Upper lobe of left lung (tissue), 6 donors: ENCODE results near the gene ANGPT4. TPM values are rescaled to one million over a fixed set of nuclear protein-coding genes. Genes with fewer than 3 reads are reported as not detected.

Experiments used
- ATAC-seq, 2 donors: fragments of 200-7000 bp; cut with Tn5 transposase; one replicate each; pipeline ENCODE4 v1.9.1; 2022; ENCODE audit warnings: mild to moderate bottlenecking in 2 of 2, moderate library complexity in 2 of 2; ENCODE audit not compliant: low FRiP score in 2 of 2
- DNase-seq, 2 donors: peaks; one replicate each; pipeline ENCODE4 v3.0.0-alpha.2; 2019 to 2020
- H3K27ac ChIP-seq, 4 donors: fragments of 200-600 bp; sonication (generic); one replicate each; pipeline ENCODE4 v1.5.1; 2016 to 2019
- H3K27me3 ChIP-seq, 4 donors: fragments of 200-600 bp; sonication (generic); one replicate each; pipeline ENCODE4 v1.5.1; 2017 to 2019
- H3K36me3 ChIP-seq, 4 donors: fragments of 200-600 bp; sonication (generic); one replicate each; pipeline ENCODE4 v1.5.1; 2016 to 2019
- H3K4me1 ChIP-seq, 4 donors: fragments of 200-600 bp; sonication (generic); one replicate each; pipeline ENCODE4 v1.5.1; 2018 to 2019
- H3K4me3 ChIP-seq, 4 donors: fragments of 200-600 bp; sonication (generic); one replicate each; pipeline ENCODE4 v1.5.1; 2017 to 2019; ENCODE audit warnings: mild to moderate bottlenecking in 2 of 4, moderate library complexity in 1 of 4
- H3K9me3 ChIP-seq, 4 donors: fragments of 200-600 bp; sonication (generic); one replicate each; pipeline ENCODE4 v1.5.1; 2018 to 2019
- CTCF ChIP-seq, 6 experiments: fragments of 450-650 bp in 4 of 6; fragments of 200-600 bp in 2 of 6; sonication (generic) in 2 of 6; IDR thresholded peaks; one replicate each; pipeline ENCODE4 v1.5.1; 2016 to 2019; ENCODE audit warnings: antibody characterized with exemption in 6 of 6
- EP300 ChIP-seq, 4 donors: sonication (generic); formaldehyde crosslinking; IDR thresholded peaks; one replicate each; pipeline ENCODE4 v1.5.1; 2017; ENCODE audit warnings: antibody characterized with exemption in 4 of 4, control low read depth in 2 of 4
- POLR2A ChIP-seq, 4 donors: fragments of 450-650 bp; IDR thresholded peaks; one replicate each; pipeline ENCODE4 v1.5.1; 2016 to 2017; ENCODE audit warnings: antibody characterized with exemption in 4 of 4, mild to moderate bottlenecking in 2 of 4
- POLR2AphosphoS5 ChIP-seq, 2 donors: sonication (generic); formaldehyde crosslinking; IDR thresholded peaks; one replicate each; pipeline ENCODE4 v1.5.1; 2017; ENCODE audit warnings: antibody characterized with exemption in 2 of 2
- WGBS, 2 donors: methylation state at CpG; one replicate each; pipeline ENCODE4 v1.1.5; 2017 to 2018; 5-methylcytosine and 5-hydroxymethylcytosine counted together
- total RNA-seq, 6 donors: library from RNA; depleted of rRNA in 4 of 6; stranded (reverse); fragments of >200 nt in 4 of 6; gene quantifications; one replicate each; pipeline versions ENCODE4 v1.1.0 to v1.2.1, GENCODE V29; 2016 to 2021
- donor health status: DM: no; HTN: no; CAD: no; lungs with moderate emphysema.
- donor health status: DM: no; HTN: yes; CAD: no; lungs with severe emphysema.

ANGPT4 gene
- total RNA-seq, 6 donors from 2014 or later, result 0.39 to 3.0 (median 1.4) TPM

- no peaks in the 10 kb centered on the region for H3K9me3 ChIP-seq
- 98 to 100% methylated on average over 2 to 4 of the region's 5 CpGs for WGBS, 2 donors
- no peak for TF ChIP-seq EP300 (IDR thresholded peaks at IDR 0.05)
- TF ChIP-seq CTCF (IDR thresholded peaks at IDR 0.05), result no peak
- TF ChIP-seq POLR2AphosphoS5 (IDR thresholded peaks at IDR 0.05), result no peak
- no peak for TF ChIP-seq POLR2A (IDR thresholded peaks at IDR 0.05)
- H3K4me1 ChIP-seq, result peaks cover 33 to 48% (median 39%) of the 10 kb centered on the region in 4 donors
- no peaks in the 10 kb centered on the region for H3K27me3 ChIP-seq
- DNase-seq, result peak in 1 of 2 donors; percentile 43
- no peak overlapping the region for H3K4me3 ChIP-seq
- no peak overlapping the region for H3K27ac ChIP-seq
- H3K36me3 ChIP-seq, result peaks cover 0 to 9% (median 3%) of the 10 kb centered on the region in 4 donors
- no peak for ATAC-seq
Observed at GRCh38 chr20:848193-848592, 67.9 kb downstream of the ANGPT4 start.

- Histone ChIP-seq H3K4me1 (peaks cover 33 to 54% (median 44%) of the 10 kb centered on the region in 4 donors), H3K9me3 (no peaks in the 10 kb centered on the region), H3K36me3 (peaks cover 0 to 9% (median 3%) of the 10 kb centered on the region in 4 donors), H3K4me3 (peak overlapping the region in 1 of 4 donors; percentile 49), H3K27ac (peak overlapping the region in 2 of 4 donors; percentile 31 to 74), H3K27me3 (no peaks in the 10 kb centered on the region)
- DNase-seq, result peak; percentile 26 to 61
- 45 to 63% methylated on average over 6 to 7 of the region's 7 CpGs for WGBS, 2 donors
- TF ChIP-seq POLR2AphosphoS5 (IDR thresholded peaks at IDR 0.05) (no peak), CTCF (IDR thresholded peaks at IDR 0.05) (no peak), POLR2A (IDR thresholded peaks at IDR 0.05) (no peak), EP300 (IDR thresholded peaks at IDR 0.05) (no peak)
- ATAC-seq, result no peak
Observed at GRCh38 chr20:846894-847278, 69.2 kb downstream of the ANGPT4 start.

GRCh38 chr20:845941-846893 is 69.9 kb downstream of the ANGPT4 start:
- 52 to 63% methylated on average over 11 of the region's 11 CpGs for WGBS, 2 donors
- DNase-seq (no peak), ATAC-seq (peak in 1 of 2 donors; percentile 41)
- Histone ChIP-seq H3K9me3 (no peaks in the 10 kb centered on the region), H3K27ac (peak overlapping the region in 2 of 4 donors; percentile 31 to 74), H3K27me3 (no peaks in the 10 kb centered on the region), H3K4me1 (peaks cover 33 to 60% (median 49%) of the 10 kb centered on the region in 4 donors), H3K4me3 (peak overlapping the region in 1 of 4 donors; percentile 49), H3K36me3 (peaks cover 0 to 9% (median 3%) of the 10 kb centered on the region in 4 donors)
- TF ChIP-seq CTCF (IDR thresholded peaks at IDR 0.05) (no peak), EP300 (IDR thresholded peaks at IDR 0.05) (no peak), POLR2A (IDR thresholded peaks at IDR 0.05) (no peak), POLR2AphosphoS5 (IDR thresholded peaks at IDR 0.05) (no peak)

- DNase-seq (peak; percentile 27 to 84), ATAC-seq (no peak)
- WGBS, 2 donors, result 63 to 84% methylated on average over 31 to 38 of the region's 50 CpGs
- peaks cover 33 to 68% (median 54%) of the 10 kb centered on the region in 4 donors for H3K4me1 ChIP-seq
- no peaks in the 10 kb centered on the region for H3K9me3 ChIP-seq
- peak overlapping the region in 1 of 4 donors; percentile 74 for H3K27ac ChIP-seq
- peak overlapping the region in 3 of 4 donors; percentile 39 to 49 (median 46) for H3K4me3 ChIP-seq
- H3K36me3 ChIP-seq, result peaks cover 0 to 9% (median 3%) of the 10 kb centered on the region in 4 donors
- H3K27me3 ChIP-seq, result no peaks in the 10 kb centered on the region
- TF ChIP-seq POLR2AphosphoS5 (IDR thresholded peaks at IDR 0.05) (no peak), EP300 (IDR thresholded peaks at IDR 0.05) (no peak), POLR2A (IDR thresholded peaks at IDR 0.05) (no peak), CTCF (IDR thresholded peaks at IDR 0.05) (no peak)
Observed at GRCh38 chr20:845226-845868, 70.8 kb downstream of the ANGPT4 start.
